Lung (tissue), 12 donors: Measurements from ENCODE around the gene TXNDC9. TPM values are rescaled to one million over a fixed set of nuclear protein-coding genes. Genes with fewer than 3 reads are reported as not detected.
"Not testable (repeated sequence)": the region's sequence is repeated elsewhere in the genome, so short reads cannot be mapped to it uniquely, and the experiment has no call there.

Experiments used
- ATAC-seq: fragments of 200-7000 bp; cut with Tn5 transposase; one replicate; pipeline ENCODE4 v1.9.1; 2020; ENCODE audit warnings: moderate number of reproducible peaks; ENCODE audit not compliant: insufficient read depth, low FRiP score
- DNase-seq, 3 donors: peaks; one replicate each; pipeline ENCODE4 v3.0.0-alpha.2; 2013 to 2017
- H3K27ac ChIP-seq, 2 donors: one replicate each; pipeline ENCODE4 v1.5.1; 2013; ENCODE audit warnings: mild to moderate bottlenecking in 2 of 2, moderate library complexity in 2 of 2, control low read depth in 1 of 2, inconsistent platforms in 1 of 2, low read depth in 1 of 2, low read length in 1 of 2
- H3K27me3 ChIP-seq, 3 donors: one replicate each; pipeline ENCODE4 v1.5.1; 2013; ENCODE audit warnings: low read length in 2 of 3; ENCODE audit not compliant: control insufficient read depth in 3 of 3, insufficient read depth in 3 of 3
- H3K36me3 ChIP-seq, 4 donors: one replicate each; pipeline ENCODE4 v1.5.1; 2013; ENCODE audit warnings: low read length in 4 of 4, mild to moderate bottlenecking in 1 of 4, moderate library complexity in 1 of 4; ENCODE audit not compliant: control insufficient read depth in 4 of 4, insufficient read depth in 4 of 4
- H3K4me1 ChIP-seq, 5 donors: one replicate each; pipeline ENCODE4 v1.5.1; 2013; ENCODE audit warnings: low read length in 5 of 5, mild to moderate bottlenecking in 2 of 5, moderate library complexity in 1 of 5; ENCODE audit not compliant: control insufficient read depth in 5 of 5, insufficient read depth in 5 of 5
- H3K4me3 ChIP-seq: one replicate; pipeline ENCODE4 v1.5.1; 2013; ENCODE audit warnings: mild to moderate bottlenecking, control low read depth, moderate library complexity
- H3K9ac ChIP-seq, 2 donors: one replicate each; pipeline ENCODE4 v1.5.1; 2013; ENCODE audit warnings: low read length in 2 of 2, control low read depth in 1 of 2; ENCODE audit not compliant: insufficient read depth in 1 of 2
- H3K9me3 ChIP-seq, 4 donors: one replicate each; pipeline ENCODE4 v1.5.1; 2013; ENCODE audit warnings: low read length in 3 of 4, mild to moderate bottlenecking in 1 of 4, moderate library complexity in 1 of 4; ENCODE audit not compliant: control insufficient read depth in 4 of 4, insufficient read depth in 3 of 4
- CTCF ChIP-seq: IDR thresholded peaks from 2 replicates; pipeline ENCODE4 v1.5.1; 2012; ENCODE audit warnings: mild to moderate bottlenecking; ENCODE audit errors: control extremely low read depth, extremely low read depth
- WGBS, 2 donors: extraction: QIAGEN DNeasy Blood & Tissue Kit; methylation state at CpG; one replicate each; pipeline ENCODE4 v1.1.7; 2013; 5-methylcytosine and 5-hydroxymethylcytosine counted together
- polyA plus RNA-seq, 2 donors: library from polyadenylated mRNA; stranded (reverse); fragments of 200-250 nt; gene quantifications; one replicate each; pipeline ENCODE4 v1.2.1, GENCODE V29; 2013
- total RNA-seq, 2 donors: library from RNA; depleted of rRNA in 1 of 2; stranded (reverse); fragments of >200 nt in 1 of 2; gene quantifications; one replicate each; pipeline ENCODE4 v1.2.1, GENCODE V29; 2014 to 2021
- donor health status: control.
- donor health status: control.
- donor health status: Bipolar disorder and iron deficiency.
- donor health status: healthy.
- donor health status: DM: yes; HTN: yes; CAD: no.

Gene TXNDC9
- total and polyA plus RNA-seq, 4 donors = 20.9 to 32.3 (median 27.4) TPM

GRCh38 chr2:99337113-99338028 is 1.2 kb upstream of the TXNDC9 start, which contains the start of gene EIF5B:
TSS of gene EIF5B (plus strand) at chr2:99337389. CDS start at chr2:99337555, 166 bp downstream.
- WGBS, 2 donors = 0% methylated on average over 70 to 87 of the region's 87 CpGs
- H3K9me3 ChIP-seq = no peaks in the 10 kb centered on the region

GRCh38 chr2:99336804-99337112 is 625 bp upstream of the TXNDC9 start:
- TF ChIP-seq CTCF = no peak
- Histone ChIP-seq H3K27ac (peak overlapping the region; percentile 92 to 98), H3K9me3 (no peaks in the 10 kb centered on the region), H3K9ac (peak overlapping the region; percentile 20 to 92), H3K27me3 (no peaks in the 10 kb centered on the region), H3K4me1 (peaks cover 2 to 22% (median 5%) of the 10 kb centered on the region in 5 donors), H3K4me3 (peak overlapping the region; percentile 68), H3K36me3 (peaks cover 0 to 4% (median 3%) of the 10 kb centered on the region in 4 donors)
- ATAC-seq (no peak), DNase-seq (no peak)
- WGBS, 2 donors = 0 to 2% methylated on average over 8 of the region's 8 CpGs

More at GRCh38 chr2:99337113-99338028, 1.2 kb upstream of the TXNDC9 start, which contains the start of gene EIF5B:
- peak within 1 kb of the TSS; percentile 76 to 92 for H3K9ac ChIP-seq
- H3K4me1 ChIP-seq = peaks cover 2 to 22% (median 5%) of the 10 kb centered on the region in 5 donors
- peak; percentile 41 for TF ChIP-seq CTCF
- no peaks in the 10 kb centered on the region for H3K36me3 ChIP-seq
- no peaks in the 10 kb centered on the region for H3K27me3 ChIP-seq
- peak within 1 kb of the TSS; percentile 71 for H3K4me3 ChIP-seq
- ATAC-seq = peak; percentile 89
- DNase-seq = peak; percentile 96 to 98 (median 98)
- H3K27ac ChIP-seq = peak within 1 kb of the TSS; percentile 92 to 98

GRCh38 chr2:99325384-99325783 is 10.7 kb downstream of the TXNDC9 start:
- no peak overlapping the region for H3K27ac ChIP-seq
- peaks cover 25 to 33% (median 29%) of the 10 kb centered on the region in 4 donors for H3K36me3 ChIP-seq
- no peak overlapping the region for H3K9ac ChIP-seq
- DNase-seq (no peak), ATAC-seq (no peak)
- H3K9me3 ChIP-seq = no peaks in the 10 kb centered on the region
- WGBS, 2 donors = 95 to 97% methylated on average over 5 of the region's 5 CpGs
- no peaks in the 10 kb centered on the region for H3K4me1 ChIP-seq
- no peak for TF ChIP-seq CTCF
- no peak overlapping the region for H3K4me3 ChIP-seq
- no peaks in the 10 kb centered on the region for H3K27me3 ChIP-seq

- not testable (repeated sequence) for H3K9me3 ChIP-seq, H3K27ac ChIP-seq, ATAC-seq, H3K9ac ChIP-seq, H3K4me3 ChIP-seq, DNase-seq, H3K4me1 ChIP-seq, H3K27me3 ChIP-seq
- WGBS, 2 donors = 97 to 98% methylated on average over 7 of the region's 7 CpGs
- peaks cover 3 to 26% (median 15%) of the 10 kb centered on the region in 4 donors for H3K36me3 ChIP-seq
Observed at GRCh38 chr2:99317873-99318200, 18.3 kb downstream of the TXNDC9 start.
